Cardiac muscle cell (in vitro differentiated cells and primary cell): Measurements from ENCODE around the gene RBM23. TPM values are rescaled to one million over a fixed set of nuclear protein-coding genes. Genes with fewer than 3 reads are reported as not detected.
"Not testable (repeated sequence)": the region's sequence is repeated elsewhere in the genome, so short reads cannot be mapped to it uniquely, and the experiment has no call there.

Experiments
- DNase-seq, 2 donors: peaks; one replicate each; pipeline versions ENCODE4 v3.0.0 to v3.0.0-alpha.2; 2010 to 2017; ENCODE audit warnings: low read depth in 1 of 2, low spot score in 1 of 2
- H3K27ac ChIP-seq: fragments of 200-600 bp; sonication (generic); 2 replicates; pipeline ENCODE4 v1.5.1; 2016
- H3K27me3 ChIP-seq: fragments of 200-600 bp; sonication (generic); 2 replicates; pipeline ENCODE4 v1.6.0; 2016; ENCODE audit warnings: control low read depth
- H3K36me3 ChIP-seq: fragments of 200-600 bp; sonication (generic); 2 replicates; pipeline ENCODE4 v1.5.1; 2016; ENCODE audit warnings: control low read depth
- H3K4me1 ChIP-seq: fragments of 200-600 bp; sonication (generic); 2 replicates; pipeline ENCODE4 v1.8.1; 2017; ENCODE audit warnings: low read depth, mild to moderate bottlenecking, mixed run types
- H3K4me3 ChIP-seq: fragments of 200-600 bp; sonication (generic); 2 replicates; pipeline ENCODE4 v1.5.1; 2016; ENCODE audit warnings: mild to moderate bottlenecking
- H3K9me3 ChIP-seq: fragments of 200-600 bp; sonication (generic); 2 replicates; pipeline ENCODE4 v1.5.1; 2017; ENCODE audit warnings: low read depth, mild to moderate bottlenecking, control low read depth
- polyA plus RNA-seq: library from polyadenylated mRNA; unstranded; fragments of >200 nt; fragmentation: Nextera tagmentation; extraction: Ambion mirVana; gene quantifications from 2 replicates; pipeline ENCODE4 v1.2.1, GENCODE V29; 2016
- total RNA-seq: library from RNA; depleted of rRNA; stranded (reverse); fragments of >200 nt; gene quantifications from 2 replicates; pipeline ENCODE4 v1.2.3, GENCODE V29; 2016
- TF ChIP-seq, protein P1 (sequence below): IDR thresholded peaks from 2 replicates; pipeline ENCODE4 v1.5.1; 2012; ENCODE audit warnings: low read depth, mild to moderate bottlenecking, low read length

The RBM23 gene
- total and polyA plus RNA-seq, 2 experiments from 2014 or later = 93.4 to 107 TPM

DNA sequence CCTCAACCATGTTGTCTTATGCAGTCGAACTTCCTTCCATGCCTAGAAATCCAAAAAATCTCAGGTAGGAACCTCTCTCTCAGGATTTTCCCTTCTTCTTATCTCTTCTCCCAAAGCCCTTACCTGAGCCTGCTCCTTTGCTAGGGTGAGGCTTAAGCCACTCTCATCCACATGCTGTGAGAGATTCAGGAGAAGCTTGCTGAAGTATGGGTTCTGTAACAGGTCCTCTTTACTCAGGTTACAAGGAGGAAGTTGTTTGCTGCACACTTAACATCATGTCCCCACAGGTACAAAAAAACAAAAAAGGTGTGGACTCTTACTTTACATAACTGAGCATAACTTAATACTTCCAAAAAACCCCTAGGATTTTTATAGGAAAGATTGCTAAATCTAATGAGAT, 33.5 kb upstream of the RBM23 start:
- Histone ChIP-seq H3K27ac (no peak overlapping the region), H3K27me3 (no peaks in the 10 kb centered on the region), H3K9me3 (no peaks in the 10 kb centered on the region), H3K36me3 (peaks cover 7% of the 10 kb centered on the region), H3K4me1 (peaks cover 5% of the 10 kb centered on the region), H3K4me3 (no peak overlapping the region)
- no peak for DNase-seq
- TF ChIP-seq, protein P1, sequence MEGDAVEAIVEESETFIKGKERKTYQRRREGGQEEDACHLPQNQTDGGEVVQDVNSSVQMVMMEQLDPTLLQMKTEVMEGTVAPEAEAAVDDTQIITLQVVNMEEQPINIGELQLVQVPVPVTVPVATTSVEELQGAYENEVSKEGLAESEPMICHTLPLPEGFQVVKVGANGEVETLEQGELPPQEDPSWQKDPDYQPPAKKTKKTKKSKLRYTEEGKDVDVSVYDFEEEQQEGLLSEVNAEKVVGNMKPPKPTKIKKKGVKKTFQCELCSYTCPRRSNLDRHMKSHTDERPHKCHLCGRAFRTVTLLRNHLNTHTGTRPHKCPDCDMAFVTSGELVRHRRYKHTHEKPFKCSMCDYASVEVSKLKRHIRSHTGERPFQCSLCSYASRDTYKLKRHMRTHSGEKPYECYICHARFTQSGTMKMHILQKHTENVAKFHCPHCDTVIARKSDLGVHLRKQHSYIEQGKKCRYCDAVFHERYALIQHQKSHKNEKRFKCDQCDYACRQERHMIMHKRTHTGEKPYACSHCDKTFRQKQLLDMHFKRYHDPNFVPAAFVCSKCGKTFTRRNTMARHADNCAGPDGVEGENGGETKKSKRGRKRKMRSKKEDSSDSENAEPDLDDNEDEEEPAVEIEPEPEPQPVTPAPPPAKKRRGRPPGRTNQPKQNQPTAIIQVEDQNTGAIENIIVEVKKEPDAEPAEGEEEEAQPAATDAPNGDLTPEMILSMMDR = no peak

DNA sequence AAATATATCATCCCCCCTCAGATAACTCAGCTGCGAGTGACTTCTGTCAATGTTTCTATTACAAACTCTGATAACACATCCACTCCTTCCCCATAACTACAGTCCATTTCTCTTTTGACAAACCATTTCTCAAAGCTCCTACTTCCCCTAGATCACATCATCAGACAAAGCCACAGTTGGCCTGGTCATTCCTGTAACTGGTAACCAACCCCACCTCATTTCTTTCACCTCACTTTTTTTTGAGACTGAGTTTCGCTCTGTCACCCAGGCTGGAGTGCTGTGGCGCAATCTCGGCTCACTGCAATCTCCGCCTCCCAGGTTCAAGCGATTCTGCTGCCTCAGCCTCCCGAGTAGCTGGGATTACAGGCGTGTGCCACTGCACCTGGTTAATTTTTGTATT, 32.8 kb upstream of the RBM23 start:
- not testable (repeated sequence) for H3K27ac ChIP-seq, H3K4me1 ChIP-seq, H3K9me3 ChIP-seq, DNase-seq, H3K4me3 ChIP-seq, H3K27me3 ChIP-seq
- peaks cover 10% of the 10 kb centered on the region for H3K36me3 ChIP-seq

DNA sequence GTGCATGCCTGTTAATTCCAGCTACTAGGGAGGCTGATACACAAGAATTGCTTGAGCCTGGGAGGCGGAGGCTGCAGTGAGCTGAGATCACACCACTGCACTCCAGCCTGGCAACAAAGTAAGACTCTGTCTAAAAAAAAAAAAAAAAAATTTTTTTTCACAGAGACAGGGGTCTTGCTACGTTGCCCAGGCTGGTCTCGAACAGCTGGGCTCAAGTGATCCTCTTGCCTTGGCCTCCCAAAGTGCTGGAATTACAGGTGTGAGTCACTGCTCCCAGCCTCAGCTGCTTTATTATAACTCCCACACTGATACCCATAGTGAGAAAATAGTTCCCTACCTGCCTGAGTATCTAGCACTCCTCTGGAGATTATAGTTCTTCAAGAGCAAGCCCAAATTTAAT, 26.7 kb upstream of the RBM23 start:
- Histone ChIP-seq H3K27ac (no peak overlapping the region), H3K4me3 (no peak overlapping the region), H3K9me3 (no peaks in the 10 kb centered on the region), H3K27me3 (no peaks in the 10 kb centered on the region), H3K4me1 (no peaks in the 10 kb centered on the region), H3K36me3 (peaks cover 6% of the 10 kb centered on the region)
- TF ChIP-seq, protein P1 = no peak
- no peak for DNase-seq

DNA sequence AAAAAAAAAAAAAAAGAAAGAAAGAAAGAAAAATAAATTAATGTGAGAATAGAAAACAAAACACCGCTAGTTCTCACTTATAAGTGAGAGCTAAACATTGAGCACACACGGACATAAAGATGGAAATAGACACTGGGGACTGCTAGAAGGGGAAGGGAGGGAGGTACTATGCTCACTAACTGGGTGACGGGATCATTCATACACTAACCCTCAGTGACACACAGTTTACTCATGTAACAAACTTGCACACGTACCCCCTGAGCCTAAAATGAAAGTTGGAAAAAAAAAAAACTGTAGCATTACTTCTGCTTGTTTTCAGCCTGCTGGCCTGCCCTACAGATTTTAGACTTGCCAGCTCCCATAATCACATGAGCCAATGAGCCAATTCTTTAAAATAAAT, 20.7 kb upstream of the RBM23 start:
- H3K27ac ChIP-seq = no peak overlapping the region
- TF ChIP-seq, protein P1 = no peak
- H3K4me3 ChIP-seq = no peak overlapping the region
- H3K27me3 ChIP-seq = no peaks in the 10 kb centered on the region
- no peak for DNase-seq
- H3K36me3 ChIP-seq = no peaks in the 10 kb centered on the region
- no peaks in the 10 kb centered on the region for H3K9me3 ChIP-seq
- no peaks in the 10 kb centered on the region for H3K4me1 ChIP-seq

DNA sequence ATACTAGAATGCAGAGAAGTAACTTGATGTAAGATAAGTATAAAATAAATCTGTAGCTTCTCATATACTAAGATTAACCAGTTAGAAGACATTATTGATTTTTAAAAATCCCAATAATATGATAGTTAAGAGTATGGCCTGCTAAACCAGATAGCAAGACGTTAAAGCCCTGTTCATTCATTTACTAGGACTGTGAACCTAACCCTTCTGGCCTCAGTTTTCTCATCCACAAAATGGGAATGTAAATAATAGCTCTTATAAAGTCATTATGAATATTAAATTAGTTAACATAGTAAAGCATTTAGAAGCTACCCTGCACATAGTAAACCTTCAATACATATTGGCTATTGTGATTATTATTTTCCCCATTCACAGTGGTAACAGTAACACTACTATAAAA, 16.2 kb upstream of the RBM23 start:
- Histone ChIP-seq H3K4me1 (no peaks in the 10 kb centered on the region), H3K27me3 (no peaks in the 10 kb centered on the region), H3K27ac (no peak overlapping the region), H3K9me3 (no peaks in the 10 kb centered on the region), H3K36me3 (no peaks in the 10 kb centered on the region), H3K4me3 (no peak overlapping the region)
- TF ChIP-seq, protein P1 = no peak
- no peak for DNase-seq

DNA sequence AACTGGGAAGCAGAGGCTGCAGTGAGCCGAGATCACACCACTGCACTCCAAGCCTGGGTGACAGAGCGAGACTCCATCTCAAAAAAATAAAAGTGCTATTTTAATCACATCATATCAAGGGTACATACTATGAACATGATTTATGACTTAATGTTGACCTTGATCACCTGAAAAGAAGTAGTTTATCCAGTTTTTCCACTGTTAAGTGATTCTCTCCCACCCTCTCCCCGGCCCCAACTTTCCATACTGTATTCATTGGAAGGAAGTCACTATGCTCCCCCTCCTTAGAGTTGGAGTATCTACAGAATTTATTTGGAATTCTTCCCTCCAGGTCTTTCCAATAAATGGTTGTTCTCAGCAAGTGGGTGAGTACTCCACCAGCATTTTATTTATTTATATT, 13.2 kb upstream of the RBM23 start:
- Histone ChIP-seq H3K27ac (no peak overlapping the region), H3K27me3 (no peaks in the 10 kb centered on the region), H3K9me3 (no peaks in the 10 kb centered on the region), H3K4me3 (no peak overlapping the region), H3K36me3 (no peaks in the 10 kb centered on the region), H3K4me1 (peaks cover 7% of the 10 kb centered on the region)
- TF ChIP-seq, protein P1 = no peak
- no peak for DNase-seq
